Activated CD4-positive, alpha-beta T cell treated with anti-CD3 and anti-CD28 coated beads, Interleukin-10, Interleukin-2, amounts not matched to agents 100 ng/mL and 50 ng/mL, durations not matched to agents 16 hours and 8 hours (primary cell): ENCODE measurements around the gene SEMA4D.

ENCODE experiments used
- DNase-seq: peaks from one replicate; pipeline ENCODE4 v3.0.0-alpha.2; 2020

Gene SEMA4D

DNA sequence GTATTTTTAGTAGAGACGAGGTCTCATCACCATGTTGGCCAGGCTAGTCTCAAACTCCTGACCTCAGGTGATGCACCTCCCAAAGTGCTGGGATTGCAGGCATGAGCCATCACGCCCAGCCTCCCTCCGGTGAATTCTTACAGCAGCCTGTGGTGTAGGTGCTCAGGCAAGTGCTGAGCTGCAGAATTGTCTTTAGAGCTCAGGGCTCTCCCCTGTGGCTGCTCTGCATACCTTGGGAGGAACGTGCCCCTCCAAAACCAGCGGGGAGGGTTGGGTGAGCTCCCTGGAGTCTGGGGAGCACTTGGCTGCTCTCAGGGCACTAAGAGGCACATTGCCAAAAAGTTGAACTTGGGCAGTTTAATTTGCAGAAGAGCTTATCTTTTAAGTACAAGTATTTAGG lies 150.3 kb downstream of the SEMA4D start:
- no peak for DNase-seq

DNA sequence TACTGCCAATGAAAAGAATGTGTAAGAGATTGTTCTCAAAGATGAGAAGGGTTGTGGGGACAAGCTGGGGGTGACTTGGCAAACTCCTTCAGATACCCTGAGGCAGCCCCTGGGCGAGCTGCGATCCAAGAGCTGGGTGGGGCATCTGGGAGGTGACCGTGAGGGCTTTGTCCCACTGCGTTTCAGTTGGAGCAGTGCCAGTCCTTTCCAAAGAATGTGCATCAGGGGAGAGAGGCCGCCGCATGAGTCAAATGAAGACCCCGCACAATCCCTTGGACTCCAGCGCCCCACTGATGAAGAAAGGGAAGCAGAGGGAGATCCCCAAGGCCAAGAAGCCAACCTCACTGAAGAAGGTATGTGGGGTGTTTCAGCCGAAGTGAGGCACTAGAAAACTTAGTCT lies 151.2 kb downstream of the SEMA4D start:
- DNase-seq = no peak

DNA sequence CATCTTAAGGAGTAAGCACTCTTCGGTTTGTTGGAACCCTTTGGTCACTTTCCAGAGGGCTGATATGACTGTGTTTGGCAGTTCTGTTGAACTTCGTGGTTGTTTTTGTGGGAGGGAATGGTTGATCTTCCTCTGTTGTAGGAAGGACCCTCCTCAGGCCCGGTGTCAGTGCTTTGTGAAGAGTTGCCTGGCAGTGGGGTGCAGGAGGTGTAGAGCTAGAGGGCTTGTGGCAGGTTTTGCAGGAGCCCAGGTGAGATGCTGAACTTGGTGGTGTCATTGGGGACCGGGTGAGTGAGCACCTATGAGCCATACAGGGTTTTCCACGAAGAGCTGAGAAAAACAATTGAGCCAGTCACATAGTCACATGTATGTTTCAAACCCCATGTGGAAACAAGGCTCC lies 152.4 kb downstream of the SEMA4D start:
- no peak for DNase-seq

DNA sequence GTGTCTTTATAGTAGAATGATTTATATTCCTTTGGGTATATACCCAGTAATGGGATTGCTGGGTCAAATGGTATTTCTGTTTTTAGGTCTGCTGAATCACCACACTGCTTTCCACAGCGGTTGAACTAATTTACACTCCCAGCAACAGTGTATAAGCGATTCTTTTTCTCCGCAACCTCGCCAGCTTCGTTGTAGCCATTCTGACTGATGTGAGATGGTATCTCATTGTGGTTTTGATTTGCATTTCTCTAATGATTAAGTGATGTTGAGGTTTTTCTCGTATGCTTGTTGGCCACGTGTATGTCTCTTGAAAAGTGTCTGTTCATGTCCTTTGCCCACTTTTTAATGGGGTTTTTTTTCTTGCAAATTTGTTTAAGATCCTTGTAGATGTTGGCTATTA lies 154.1 kb downstream of the SEMA4D start:
- peak; percentile 51 for DNase-seq

DNA sequence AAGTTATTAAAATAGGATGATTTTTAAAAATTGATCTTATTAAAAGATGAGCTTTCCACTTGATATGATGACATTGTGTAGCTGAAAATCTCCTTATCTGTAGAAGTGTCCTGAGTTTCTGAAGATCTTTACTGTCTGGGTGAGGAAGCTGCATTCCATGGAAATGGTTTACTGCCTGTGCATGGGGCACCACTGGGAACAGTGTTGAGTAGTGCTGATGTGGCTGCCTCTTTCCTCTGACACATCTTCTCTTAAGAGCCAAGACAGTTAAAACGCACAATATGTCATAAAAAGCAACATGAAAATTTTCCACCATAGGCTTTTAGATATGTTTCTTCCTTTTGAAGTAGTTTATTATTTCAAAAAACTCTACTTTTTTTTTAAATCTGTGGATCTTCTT lies 155.0 kb downstream of the SEMA4D start:
- no peak for DNase-seq

DNA sequence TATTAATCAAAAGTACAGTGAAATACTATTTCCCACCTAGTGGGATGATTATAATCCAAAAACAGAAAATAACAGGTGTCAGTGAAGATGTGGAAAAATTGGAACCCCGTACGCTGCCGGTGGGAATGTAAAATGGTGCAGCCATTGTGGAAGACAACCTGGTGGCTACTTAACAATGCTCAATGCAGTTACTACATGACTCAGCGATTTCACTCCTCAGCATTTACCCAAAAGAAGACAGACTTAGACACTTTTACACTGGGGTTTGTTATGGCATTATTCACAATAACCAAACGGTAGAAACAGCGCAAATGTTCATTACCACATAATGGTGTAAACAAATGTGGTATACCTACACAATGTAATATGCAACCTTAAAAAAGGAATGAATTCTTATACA lies 155.7 kb downstream of the SEMA4D start:
- no peak for DNase-seq

DNA sequence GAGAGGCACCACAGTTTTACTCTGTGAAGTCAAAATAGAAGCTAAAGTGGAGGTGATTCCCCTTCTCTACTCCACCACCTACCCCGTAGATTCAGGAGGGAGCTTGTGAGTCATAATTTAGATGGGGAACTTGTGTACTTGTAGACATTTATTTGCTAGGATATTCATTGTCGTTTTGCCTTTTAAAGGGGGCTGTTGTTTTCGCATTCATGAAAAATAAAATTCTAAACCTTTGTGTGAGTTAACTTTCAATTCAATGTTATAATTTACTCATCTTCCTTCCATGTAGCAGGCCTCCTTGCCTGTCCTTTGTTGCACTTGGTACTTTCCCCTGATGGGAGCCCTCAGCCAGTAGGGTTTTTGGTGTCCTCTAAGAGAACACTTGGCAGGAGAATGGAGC lies 157.6 kb downstream of the SEMA4D start:
- DNase-seq = peak; percentile 60

DNA sequence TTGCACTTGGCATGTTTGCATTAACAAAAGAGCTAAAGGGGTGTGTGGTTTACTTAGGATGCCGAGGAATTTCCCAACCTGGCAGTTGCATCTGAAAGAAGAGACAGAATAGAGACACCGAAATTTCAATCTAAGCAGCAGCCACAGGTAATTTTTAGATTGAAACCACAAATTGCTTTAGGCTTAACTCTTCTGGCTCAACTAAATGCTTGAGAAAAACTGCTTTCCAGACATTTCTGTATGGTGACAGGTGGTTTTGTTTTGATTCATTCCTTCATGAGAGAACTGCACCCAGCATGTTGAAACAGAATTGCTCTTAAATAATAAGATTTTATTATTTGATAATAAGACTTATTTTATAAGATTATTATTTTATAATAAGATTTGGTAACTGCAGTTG lies 158.1 kb downstream of the SEMA4D start:
- DNase-seq = peak; percentile 57

DNA sequence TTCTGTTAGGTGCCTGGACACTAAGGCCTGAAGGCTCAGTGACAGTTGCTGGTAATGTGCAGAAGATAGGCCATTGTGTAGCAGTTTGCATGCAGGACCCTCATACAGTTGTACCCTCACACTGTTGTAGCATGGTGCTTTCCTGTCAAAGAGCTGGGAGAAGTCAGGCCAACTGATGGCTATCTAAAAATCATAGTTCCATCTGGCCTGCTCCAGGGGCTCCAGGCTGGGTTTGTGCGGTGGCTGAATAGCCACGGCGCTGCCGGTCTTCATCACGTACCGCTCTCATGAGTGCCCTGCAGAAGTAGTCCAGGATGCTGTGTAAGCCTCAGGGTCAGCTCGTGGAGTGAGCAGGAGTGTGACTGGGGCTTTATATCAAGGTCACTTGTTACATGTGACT lies 167.4 kb downstream of the SEMA4D start:
- no peak for DNase-seq

DNA sequence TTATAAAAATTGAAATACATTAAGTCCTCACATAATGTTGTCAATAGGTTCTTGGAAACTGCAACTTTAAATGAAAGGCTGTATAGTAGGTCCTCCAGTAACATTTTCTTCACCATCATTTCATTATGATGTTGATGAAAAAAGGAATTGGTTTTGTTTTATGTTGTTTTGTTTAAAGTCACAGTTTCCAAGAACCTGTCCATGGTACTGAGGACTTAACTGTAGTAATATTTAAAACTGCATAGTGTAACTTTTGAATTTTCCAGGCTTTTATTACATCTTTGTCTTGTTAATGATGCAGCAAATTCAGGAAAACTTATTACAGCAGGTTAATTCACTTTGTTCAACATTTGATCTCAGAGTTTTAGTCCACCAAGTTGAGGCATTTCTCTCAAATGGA lies 168.0 kb downstream of the SEMA4D start:
- DNase-seq = no peak

DNA sequence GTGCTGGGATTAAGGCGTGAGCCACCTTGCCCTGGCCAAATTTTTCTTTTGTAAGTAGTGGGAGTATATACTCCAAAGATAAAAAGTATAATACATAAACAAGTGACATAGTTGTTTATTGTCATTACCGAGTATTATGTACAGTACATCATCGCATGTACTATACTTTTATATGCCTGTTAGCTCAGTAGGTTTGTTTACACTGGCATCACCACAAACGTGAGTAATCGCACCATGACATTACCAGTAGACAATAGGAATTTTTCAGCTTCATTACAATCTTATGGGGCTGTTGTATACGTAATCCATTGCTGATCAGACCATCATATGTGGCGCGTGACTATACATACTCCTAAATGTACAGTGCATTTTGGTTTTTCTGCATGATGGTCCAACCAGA lies 169.8 kb downstream of the SEMA4D start:
- DNase-seq = no peak

DNA sequence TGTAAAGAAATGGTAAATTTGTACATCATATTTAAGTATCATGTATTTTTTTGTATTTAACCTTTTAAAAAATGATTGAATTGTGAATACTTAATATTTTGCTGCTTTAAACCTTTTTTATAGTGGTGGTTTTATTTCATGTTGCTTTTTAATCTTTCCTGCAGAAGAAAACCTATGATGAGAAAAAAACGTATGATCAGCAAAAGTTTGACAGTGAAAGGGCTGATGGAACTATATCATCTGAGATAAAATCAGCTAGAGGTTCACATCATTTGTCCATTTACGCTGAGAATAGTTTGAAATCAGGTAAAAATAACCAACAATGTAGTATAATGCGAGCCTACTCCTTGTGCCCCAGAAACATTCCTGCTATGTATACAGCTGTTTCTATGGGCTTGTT lies 172.2 kb downstream of the SEMA4D start:
- no peak for DNase-seq

DNA sequence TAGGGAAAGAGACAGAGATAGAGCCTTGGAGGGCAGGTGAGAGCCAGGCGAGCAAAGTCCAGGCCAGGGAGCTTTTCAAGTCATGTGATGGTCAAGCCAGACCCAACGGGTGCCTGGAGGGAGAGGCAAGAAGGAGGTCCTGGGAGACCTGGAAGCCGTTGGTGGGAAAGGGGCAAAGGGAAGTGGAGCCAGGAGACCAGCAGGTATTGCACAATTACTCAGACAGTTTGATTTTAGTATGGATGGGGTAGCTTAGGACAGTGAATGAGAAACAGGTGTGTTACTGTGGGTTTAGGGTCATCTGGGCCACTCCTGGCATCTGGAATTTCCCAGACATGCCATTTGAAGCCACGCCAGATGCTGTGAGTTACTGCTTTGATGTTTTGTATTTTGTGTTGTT lies 174.5 kb downstream of the SEMA4D start:
- no peak for DNase-seq

DNA sequence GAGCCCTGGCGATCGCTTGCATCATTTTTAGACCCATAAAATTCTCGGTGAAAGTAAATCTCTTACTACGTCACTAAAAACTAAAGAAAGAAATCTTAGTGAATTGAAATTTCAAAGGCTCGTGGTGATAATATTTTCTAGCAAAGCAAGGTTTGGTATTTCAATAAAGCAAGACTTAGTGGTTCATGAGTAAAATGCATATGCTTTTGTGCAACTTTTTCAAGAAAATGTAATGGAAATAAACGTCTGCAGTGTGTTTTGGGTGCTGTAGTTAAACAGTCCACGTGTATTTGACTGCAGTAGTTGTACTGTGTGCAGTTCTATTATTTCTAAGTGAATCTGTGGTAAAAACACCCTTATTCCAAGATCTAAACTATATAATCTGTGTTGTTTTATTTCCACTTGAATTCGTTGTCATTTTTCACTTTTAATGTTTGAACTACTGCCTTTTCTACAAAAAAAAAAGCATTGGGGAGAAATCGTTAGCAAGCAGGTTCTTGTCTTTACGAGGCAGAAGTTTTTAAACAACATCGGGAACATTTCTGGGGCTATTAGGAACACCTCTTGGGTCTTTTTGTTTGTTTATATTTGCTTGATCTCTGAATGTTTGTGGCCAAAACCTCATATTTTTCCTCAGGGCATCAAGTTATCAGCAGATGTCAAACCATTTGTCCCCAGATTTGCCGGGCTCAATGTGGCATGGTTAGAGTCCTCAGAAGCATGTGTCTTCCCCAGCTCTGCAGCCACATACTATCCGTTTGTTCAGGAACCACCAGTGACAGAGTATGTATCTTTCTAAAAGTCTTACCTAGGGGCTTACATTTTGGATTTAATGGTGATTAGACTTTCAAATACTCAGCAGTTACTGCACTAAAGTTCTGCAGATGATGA lies 178.7 kb downstream of the SEMA4D start:
- no peak for DNase-seq

DNA sequence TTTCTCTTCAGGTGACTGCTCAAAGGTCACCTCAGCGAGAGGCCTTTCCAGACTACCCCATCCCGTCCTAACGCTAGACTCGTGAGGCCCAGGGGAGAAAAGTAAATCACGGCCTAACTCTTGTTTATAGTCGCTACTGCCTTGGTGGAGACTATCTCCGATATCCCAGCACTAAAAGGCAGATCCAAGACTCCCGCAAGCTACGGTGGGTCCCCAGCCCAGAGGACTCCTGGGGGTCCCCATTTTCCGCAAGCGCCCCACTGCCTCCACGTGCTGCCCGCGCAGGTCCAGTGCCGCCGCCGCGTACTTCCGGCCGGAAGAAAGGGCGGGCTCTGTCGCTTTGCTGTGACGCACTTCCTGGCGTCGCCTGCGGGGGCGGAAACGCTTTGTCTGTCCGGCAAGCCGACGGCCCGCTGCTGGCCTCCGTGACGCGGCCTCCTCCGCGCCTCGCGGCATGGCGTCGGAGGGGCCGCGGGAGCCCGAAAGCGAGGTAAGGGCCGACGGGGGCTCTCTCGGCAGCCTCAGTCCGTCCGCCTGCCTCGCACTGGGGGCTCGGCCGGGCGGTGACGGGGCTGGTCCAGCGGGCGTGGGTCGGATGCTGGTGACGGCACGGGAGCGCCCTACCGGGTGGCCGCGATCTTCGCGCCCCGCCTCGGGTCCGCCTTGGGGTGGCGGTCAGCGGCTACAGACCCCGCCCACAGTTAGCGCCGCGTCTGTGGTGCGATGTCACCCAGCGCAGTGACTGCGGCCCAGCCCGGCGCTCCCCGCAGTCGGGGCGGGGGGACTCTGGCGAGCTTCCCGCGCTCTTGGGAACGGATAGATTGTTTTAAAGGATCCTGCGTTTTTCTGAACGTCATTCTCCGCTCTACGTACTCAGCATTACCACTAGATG lies 179.5 kb downstream of the SEMA4D start, which contains the start of gene SECISBP2:
Gene SECISBP2 (plus strand): TSS at position 378 of the 892 bp plus-strand sequence. CDS start 77 bp downstream, at position 455.
- DNase-seq = peak; percentile 97

DNA sequence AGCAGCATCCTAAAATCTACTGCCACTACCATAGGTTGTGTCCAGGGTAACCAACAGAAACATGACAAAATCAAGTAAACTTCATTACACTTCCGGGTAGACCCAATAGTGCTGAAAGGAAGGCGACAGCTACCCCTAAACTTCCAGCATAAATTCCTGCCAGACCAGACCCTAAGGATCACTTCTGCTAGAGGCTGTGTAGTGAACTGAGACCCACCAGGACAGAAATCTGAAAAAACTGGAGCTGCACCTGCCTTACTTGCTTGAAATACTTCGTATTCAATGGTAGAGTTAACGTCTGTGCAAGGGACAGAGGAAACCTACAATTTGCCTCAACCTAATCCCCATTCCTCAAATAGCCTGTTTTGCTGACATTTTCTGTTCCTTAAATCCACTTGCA lies 180.6 kb downstream of the SEMA4D start:
- no peak for DNase-seq

DNA sequence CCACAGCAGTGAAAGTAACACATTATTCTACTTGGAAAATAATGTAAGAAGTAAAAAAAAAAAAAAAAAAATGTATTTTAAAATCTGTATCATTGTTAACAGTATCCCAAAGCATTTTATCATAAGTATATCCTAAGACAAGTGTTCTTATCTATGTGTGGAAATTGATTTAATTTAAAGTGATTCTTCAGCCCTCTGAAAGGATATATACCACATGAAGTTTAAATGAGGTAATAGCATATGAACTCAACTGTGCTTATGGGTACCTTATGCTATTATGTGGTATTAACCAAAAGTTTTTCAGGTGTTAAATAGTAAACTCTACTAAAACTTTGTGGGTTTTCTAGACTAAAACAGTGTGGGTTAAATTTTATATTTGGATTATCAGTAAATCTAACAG lies 182.4 kb downstream of the SEMA4D start:
- no peak for DNase-seq

DNA sequence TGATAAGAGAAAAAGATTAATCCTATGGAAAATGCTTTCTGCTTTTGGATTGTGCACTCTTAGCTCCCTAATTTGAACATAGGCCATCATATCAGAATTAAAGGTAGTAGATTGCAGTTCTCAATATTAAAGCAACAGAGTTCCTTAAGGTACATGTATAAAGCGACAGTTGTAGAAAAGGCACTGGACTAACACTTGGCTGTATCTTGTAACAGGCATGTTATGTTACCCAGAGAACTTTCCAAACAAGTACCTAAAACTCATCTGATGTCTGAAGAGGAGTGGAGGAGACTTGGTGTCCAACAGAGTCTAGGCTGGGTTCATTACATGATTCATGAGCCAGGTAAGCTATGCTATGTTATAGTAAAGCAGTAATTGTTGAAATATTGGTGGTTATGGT lies 183.0 kb downstream of the SEMA4D start:
- no peak for DNase-seq

DNA sequence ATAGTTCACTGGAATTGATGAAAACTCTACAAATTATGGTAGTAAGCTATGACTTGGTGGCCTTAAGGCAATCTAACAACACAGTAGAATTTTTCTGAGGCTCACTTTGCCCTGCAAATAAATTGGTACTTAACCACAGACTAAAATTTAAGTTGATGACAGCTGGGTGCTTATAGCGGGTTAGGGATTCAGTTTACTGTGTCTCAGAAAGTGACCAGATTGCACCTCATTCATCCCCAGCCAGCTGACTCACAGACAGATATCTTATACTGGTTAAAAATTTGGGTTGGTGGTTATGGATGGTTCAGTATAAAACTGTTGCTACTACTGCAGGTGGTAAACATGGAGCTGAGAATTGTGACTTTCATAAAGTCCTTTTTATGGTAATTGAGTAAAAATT lies 184.1 kb downstream of the SEMA4D start:
- peak; percentile 46 for DNase-seq

DNA sequence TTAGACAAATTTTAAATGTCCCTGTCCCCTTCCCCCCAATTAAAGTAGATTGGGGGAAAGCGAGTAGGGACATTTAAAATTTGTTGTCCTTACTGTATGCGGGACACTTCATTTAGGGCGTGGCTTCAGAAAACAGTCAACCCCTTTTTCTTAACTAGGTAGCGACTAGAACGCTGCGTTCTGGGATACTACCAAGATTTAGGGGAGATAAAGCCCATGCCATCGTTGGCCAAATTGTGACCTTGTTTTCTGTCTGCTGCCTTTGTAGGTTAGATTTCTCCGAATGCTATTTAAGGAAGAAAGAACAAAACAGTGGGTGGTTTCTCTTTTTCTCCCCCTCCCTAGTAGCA lies 185.7 kb downstream of the SEMA4D start:
- DNase-seq = peak; percentile 41

DNA sequence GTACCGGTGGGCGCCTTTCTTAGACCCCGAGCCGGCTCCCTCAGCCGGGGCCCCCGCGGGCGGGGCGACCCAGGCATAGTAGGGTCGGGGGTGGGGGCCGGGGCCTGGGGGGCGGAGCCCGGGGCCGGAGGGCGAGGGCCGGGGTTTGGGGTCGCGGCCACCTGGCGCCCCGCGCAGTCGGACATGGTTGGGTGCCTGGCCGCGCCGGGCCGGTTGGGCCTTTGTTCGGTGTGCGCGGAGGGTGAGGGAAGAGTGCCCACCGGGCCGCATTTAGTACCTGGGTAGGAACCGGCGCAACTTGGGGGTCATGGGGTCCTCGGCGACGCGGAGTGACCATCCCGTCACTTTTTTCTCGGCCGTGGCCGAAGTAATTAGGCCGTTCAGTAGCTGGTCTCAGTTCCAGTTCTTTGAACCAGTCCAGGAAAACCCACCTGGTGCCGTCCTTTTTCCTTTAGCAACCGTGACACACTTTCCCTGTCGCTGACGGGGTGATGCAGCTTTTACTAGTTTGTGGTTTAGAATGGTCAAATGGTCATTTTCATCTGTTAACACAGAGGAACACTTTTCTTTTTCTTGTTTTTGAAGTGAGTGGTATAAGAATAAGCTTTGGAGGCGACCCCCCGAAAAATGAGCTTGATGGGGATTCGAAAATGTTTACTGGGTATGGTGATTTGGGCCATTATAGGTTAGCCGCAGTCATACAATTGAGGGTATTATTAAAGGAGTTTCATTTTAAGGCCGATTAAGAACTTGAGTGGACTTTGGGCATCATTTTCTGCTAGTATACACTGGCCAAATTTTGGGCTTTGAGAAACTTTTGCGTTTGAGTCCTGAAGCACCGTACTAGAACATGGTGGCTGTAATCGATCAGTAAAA lies 186.3 kb downstream of the SEMA4D start:
- no peak for DNase-seq
